Stimulated activated CD8-positive, alpha-beta memory T cell treated with anti-CD3 and anti-CD28 coated beads, Interleukin-4, amount 100 ng/mL, for 1 hour (primary cell): ENCODE data around the gene TAB2.
"Not testable (repeated sequence)": the region's sequence is repeated elsewhere in the genome, so short reads cannot be mapped to it uniquely, and the experiment has no call there.

Experiments
- DNase-seq, 2 donors: peaks; one replicate each; pipeline ENCODE4 v3.0.0-alpha.2; 2020; ENCODE audit warnings: low read depth in 2 of 2, low spot score in 1 of 2

TAB2 gene

GRCh38 chr6:149458806-149459205 is 141.3 kb downstream of the TAB2 start:
- DNase-seq: no peak

DNA sequence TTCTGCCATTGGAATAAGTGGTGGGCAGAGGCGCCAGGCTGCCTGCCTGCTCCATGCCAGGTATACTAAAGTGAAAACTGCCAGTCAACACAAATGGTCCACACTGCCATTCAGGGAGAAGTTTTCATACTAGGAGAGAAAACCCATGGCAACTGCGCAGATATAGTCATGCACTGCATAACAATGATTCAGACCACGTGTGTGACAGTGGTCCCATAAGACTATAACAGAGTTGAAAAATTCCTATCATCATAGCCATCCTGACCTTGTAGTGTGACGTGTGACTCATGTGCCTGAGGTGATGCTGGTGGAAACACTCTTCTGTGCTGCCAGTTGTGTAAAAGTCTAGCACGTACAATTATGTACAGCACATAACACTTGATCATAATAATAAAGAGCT is 142.2 kb downstream of the TAB2 start:
- DNase-seq: no peak

DNA sequence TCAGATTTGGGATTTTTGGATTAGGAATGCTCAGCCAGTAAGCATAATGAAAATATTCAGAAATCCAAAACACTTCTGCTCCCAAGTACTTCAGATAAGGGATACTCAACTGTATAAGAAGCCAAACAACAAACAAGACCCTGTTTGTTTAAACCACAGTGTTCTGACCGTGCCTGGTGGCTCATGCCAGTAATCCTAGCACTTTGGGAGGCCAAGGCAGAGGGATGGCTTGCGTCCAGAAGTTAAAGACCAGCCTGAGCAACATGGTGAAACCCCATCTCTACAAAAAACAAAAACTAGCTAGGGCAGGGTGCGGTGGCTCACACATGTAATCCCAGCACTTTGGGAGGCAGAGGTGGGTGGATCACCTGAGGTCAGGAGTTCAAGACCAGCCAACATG is 142.7 kb downstream of the TAB2 start:
- not testable (repeated sequence) for DNase-seq
